Spleen (tissue), 11 donors: ENCODE results near the gene PKNOX1. TPM values are rescaled to one million over a fixed set of nuclear protein-coding genes. Genes with fewer than 3 reads are reported as not detected.
"Not testable (repeated sequence)": the region's sequence is repeated elsewhere in the genome, so short reads cannot be mapped to it uniquely, and the experiment has no call there.

Source experiments
- DNase-seq: peaks from one replicate; pipeline ENCODE4 v3.0.0-alpha.2; 2020
- H3K27ac ChIP-seq, 8 donors: fragments of 200-600 bp; sonication (generic) in 7 of 8; 1 replicate in 4 of 8; 2 replicates in 4 of 8; pipeline versions ENCODE4 v1.5.0 to v1.8.0; 2016 to 2021; ENCODE audit warnings: inconsistent platforms in 4 of 8, mild to moderate bottlenecking in 4 of 8, moderate library complexity in 1 of 8
- H3K27me3 ChIP-seq, 7 donors: fragments of 200-600 bp; sonication (generic) in 6 of 7; replicated peaks in 1 of 7; 1 replicate in 4 of 7; 2 replicates in 3 of 7; pipeline versions ENCODE4 v1.5.0 to v1.8.0; 2016 to 2021; ENCODE audit warnings: inconsistent platforms in 3 of 7, mild to moderate bottlenecking in 1 of 7
- H3K36me3 ChIP-seq, 6 donors: fragments of 200-600 bp; sonication (generic) in 5 of 6; 1 replicate in 4 of 6; 2 replicates in 2 of 6; pipeline versions ENCODE4 v1.5.0 to v1.8.0; 2016 to 2021; ENCODE audit warnings: inconsistent platforms in 2 of 6
- H3K4me1 ChIP-seq, 6 donors: fragments of 200-600 bp; sonication (generic) in 5 of 6; 1 replicate in 3 of 6; 2 replicates in 3 of 6; pipeline versions ENCODE4 v1.5.0 to v1.8.0; 2016 to 2021; ENCODE audit warnings: inconsistent platforms in 3 of 6
- H3K4me3 ChIP-seq, 8 donors: fragments of 200-600 bp; sonication (generic) in 7 of 8; 1 replicate in 4 of 8; 2 replicates in 4 of 8; pipeline versions ENCODE4 v1.5.0 to v1.8.0; 2016 to 2021; ENCODE audit warnings: inconsistent platforms in 4 of 8, mild to moderate bottlenecking in 4 of 8, moderate library complexity in 2 of 8
- H3K9me3 ChIP-seq, 8 donors: fragments of 200-600 bp; sonication (generic) in 7 of 8; 1 replicate in 4 of 8; 2 replicates in 4 of 8; pipeline versions ENCODE4 v1.5.0 to v1.8.0; 2016 to 2021; ENCODE audit warnings: inconsistent platforms in 4 of 8
- POLR2A ChIP-seq, 3 donors: fragments of 450-650 bp; IDR thresholded peaks; one replicate each; pipeline ENCODE4 v1.5.1; 2017; ENCODE audit warnings: antibody characterized with exemption in 3 of 3, mild to moderate bottlenecking in 1 of 3
- POLR2AphosphoS5 ChIP-seq, 3 donors: sonication (generic); formaldehyde crosslinking; IDR thresholded peaks; one replicate each; pipeline ENCODE4 v1.5.1; 2017; ENCODE audit warnings: antibody characterized with exemption in 3 of 3
- WGBS, 5 donors: extraction: QIAGEN DNeasy Blood & Tissue Kit in 3 of 5; methylation state at CpG; one replicate each; pipeline versions ENCODE4 v1.1.5 to v1.1.7; 2013 to 2018; 5-methylcytosine and 5-hydroxymethylcytosine counted together
- intact Hi-C: fragments of 100-400 bp; cut with DNase I; formaldehyde crosslinking; loops from one replicate; pipeline ENCODE4 v1.15.0; 2023; ENCODE audit warnings: low total_unique reads
- polyA plus RNA-seq, 3 donors: library from polyadenylated mRNA; stranded (reverse); fragments of 200-250 nt; gene quantifications; one replicate each; pipeline ENCODE4 v1.2.1, GENCODE V29; 2013
- total RNA-seq, 7 donors: library from RNA; depleted of rRNA in 3 of 7; stranded (reverse); fragments of >200 nt in 3 of 7; fragmentation: NEBNext Ultra II Directional in 4 of 7; extraction: Animal tissue kit (Norgen Biotek cat#: 25700) in 4 of 7; gene quantifications; one replicate each; pipeline versions ENCODE4 v1.1.0 to v1.2.1, GENCODE V29; 2016 to 2021
- TF ChIP-seq, protein P1 (sequence below), 11 experiments: fragments of 200-600 bp in 7 of 11; fragments of 450-650 bp in 4 of 11; sonication (generic) in 4 of 11; IDR thresholded peaks in 8 of 11; conservative IDR thresholded peaks in 3 of 11; 1 replicate in 7 of 11; 2 replicates in 4 of 11; pipeline versions ENCODE4 v1.4.0 to v1.8.0; 2016 to 2021; ENCODE audit warnings: antibody characterized with exemption in 11 of 11, inconsistent platforms in 4 of 11, mild to moderate bottlenecking in 1 of 11
- donor health status: healthy with polysubstance abuse.
- donor health status: DM: no; HTN: no; CAD: no; lungs with moderate emphysema.
- donor health status: DM: no; HTN: no; CAD: no.
- donor health status: Bipolar disorder and iron deficiency.
- donor health status: healthy.
- donor health status: DM: no; HTN: no; CAD: no.
- donor health status: DM: yes; HTN: yes; CAD: no.

Gene PKNOX1
- total and polyA plus RNA-seq, 10 donors: 7.3 to 21.2 (median 12.7) TPM

DNA sequence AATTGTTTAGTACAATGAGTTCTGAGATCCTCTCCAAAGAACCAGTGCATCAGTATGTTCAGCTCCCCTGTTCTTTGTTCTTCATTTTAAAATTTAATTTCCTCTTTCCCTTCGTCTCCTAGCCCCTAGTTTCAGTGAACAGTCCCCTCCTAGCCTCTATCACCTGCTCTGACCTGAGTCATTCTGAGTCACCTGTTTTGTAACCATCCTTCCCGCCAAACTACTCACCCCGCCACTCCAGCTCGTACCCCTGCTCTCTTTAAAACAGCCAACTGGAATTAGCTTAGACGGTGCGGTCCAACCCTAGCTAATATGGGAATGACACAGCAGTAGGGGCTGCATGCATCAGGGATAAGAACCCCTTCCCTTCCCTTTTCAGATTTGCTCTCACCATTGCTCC is 32.1 kb upstream of the PKNOX1 start:
- no peaks in the 10 kb centered on the region for H3K9me3 ChIP-seq
- intact Hi-C loops: no loop called here
- H3K4me1 ChIP-seq: peaks cover 0 to 8% (median 0%) of the 10 kb centered on the region in 6 donors
- peak; percentile 6 for DNase-seq
- no peaks in the 10 kb centered on the region for H3K27me3 ChIP-seq
- TF ChIP-seq POLR2A (IDR thresholded peaks at IDR 0.05) (no peak), POLR2AphosphoS5 (IDR thresholded peaks at IDR 0.05) (no peak)
- TF ChIP-seq, protein P1, sequence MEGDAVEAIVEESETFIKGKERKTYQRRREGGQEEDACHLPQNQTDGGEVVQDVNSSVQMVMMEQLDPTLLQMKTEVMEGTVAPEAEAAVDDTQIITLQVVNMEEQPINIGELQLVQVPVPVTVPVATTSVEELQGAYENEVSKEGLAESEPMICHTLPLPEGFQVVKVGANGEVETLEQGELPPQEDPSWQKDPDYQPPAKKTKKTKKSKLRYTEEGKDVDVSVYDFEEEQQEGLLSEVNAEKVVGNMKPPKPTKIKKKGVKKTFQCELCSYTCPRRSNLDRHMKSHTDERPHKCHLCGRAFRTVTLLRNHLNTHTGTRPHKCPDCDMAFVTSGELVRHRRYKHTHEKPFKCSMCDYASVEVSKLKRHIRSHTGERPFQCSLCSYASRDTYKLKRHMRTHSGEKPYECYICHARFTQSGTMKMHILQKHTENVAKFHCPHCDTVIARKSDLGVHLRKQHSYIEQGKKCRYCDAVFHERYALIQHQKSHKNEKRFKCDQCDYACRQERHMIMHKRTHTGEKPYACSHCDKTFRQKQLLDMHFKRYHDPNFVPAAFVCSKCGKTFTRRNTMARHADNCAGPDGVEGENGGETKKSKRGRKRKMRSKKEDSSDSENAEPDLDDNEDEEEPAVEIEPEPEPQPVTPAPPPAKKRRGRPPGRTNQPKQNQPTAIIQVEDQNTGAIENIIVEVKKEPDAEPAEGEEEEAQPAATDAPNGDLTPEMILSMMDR (IDR thresholded peaks at IDR 0.05 in 8 of 11, conservative IDR thresholded peaks at IDR 0.05 in 3 of 11): no peak
- H3K36me3 ChIP-seq: no peaks in the 10 kb centered on the region
- WGBS, 5 donors: 61 to 73% (median 66%) methylated on average over 6 of the region's 6 CpGs
- H3K27ac ChIP-seq: no peak overlapping the region
- no peak overlapping the region for H3K4me3 ChIP-seq

DNA sequence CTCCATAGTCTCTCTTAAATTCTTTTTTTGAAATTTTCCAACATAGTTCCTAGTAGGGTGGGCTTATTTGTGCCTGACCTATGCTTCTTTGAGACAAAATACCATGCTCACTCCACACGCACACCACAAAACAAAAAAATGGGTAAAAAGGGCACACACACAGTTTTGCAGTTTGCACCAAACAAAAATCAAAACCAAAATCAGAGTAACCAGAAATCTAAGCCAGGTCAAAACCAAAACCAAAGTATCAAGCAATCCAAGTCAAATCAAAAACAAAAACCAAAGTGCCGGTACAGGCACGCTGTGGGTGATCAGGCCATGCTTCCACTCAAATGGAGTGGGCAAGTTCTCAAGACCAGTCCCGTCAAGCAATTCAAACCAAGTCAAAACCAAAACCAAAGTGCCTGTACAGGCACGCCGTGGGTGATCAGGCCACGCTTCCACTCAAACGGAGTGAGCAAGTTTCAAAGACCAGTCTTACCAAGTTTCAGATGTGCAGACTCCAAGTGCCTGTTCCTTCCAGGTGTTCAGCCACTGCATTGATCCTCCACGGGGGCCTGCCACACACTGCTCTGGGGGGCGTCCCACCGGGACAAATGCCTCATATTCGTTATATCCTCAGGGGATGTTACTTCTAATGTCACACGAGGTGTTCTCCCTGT is 25.1 kb upstream of the PKNOX1 start:
- H3K4me3 ChIP-seq, H3K9me3 ChIP-seq, H3K4me1 ChIP-seq, intact Hi-C loops, H3K36me3 ChIP-seq, DNase-seq, H3K27ac ChIP-seq, H3K27me3 ChIP-seq: not testable (repeated sequence)
- WGBS, 5 donors: 81 to 89% (median 86%) methylated on average over 13 of the region's 13 CpGs

DNA sequence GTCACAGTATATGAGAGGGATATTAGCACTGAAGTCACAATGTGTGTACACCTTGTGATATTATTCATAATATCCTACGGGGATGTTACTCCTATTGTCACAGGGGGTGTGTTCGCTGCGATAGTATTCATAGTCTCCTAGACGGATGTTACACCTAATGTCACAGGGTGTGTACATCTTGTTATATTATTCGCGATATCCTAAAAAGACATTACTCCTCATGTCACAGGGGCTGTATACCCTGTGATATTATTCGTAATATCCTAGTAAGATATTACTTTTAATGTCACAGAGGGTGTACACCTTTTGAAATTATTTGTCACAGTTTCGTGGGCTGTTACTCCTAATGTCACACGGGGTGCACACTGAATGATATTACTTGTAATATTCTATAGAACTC is 23.2 kb upstream of the PKNOX1 start:
- H3K4me1 ChIP-seq, intact Hi-C loops, H3K9me3 ChIP-seq, DNase-seq, H3K4me3 ChIP-seq, H3K27ac ChIP-seq, H3K27me3 ChIP-seq, H3K36me3 ChIP-seq: not testable (repeated sequence)
- 91 to 96% (median 93%) methylated on average over 9 of the region's 9 CpGs for WGBS, 5 donors

DNA sequence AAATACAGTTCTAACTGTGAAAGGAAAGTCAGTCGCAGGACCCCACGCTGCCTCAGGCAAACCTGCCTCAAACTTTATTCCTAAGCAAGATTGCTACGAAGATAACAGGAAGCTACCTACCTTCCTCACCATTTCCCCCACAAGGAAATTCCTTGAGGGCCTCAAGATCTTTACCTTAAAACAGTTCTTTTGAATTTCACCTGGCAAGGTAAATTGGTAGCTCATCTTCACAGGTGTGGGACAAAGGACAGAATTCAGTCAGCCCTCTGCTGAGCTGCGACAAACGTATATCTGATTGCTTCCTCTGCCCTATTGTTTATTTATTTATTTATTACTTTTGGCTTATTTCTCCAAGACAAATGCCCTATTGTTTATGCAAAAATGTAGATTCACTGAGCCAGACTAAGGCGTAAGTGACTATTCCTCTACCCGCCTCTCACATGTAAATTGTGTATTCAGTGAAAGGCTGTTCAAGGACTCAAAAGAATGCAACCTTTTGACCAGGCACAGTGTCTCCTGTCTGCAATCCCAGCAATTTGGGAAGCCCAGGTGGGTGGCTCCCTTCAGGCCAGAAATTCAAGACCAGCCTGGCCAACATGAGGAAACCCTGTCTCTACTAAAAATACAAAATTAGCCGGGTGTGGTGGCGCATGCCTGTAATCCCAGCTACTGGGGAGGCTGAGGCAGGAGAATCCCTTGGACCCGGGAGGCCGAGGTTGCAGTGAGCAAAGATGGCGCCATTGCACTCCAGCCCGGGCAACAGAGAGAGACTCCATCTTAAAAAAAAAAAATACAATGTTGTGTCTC is 17.3 kb upstream of the PKNOX1 start:
- Histone ChIP-seq H3K4me3 (no peak overlapping the region), H3K4me1 (no peaks in the 10 kb centered on the region), H3K9me3 (no peaks in the 10 kb centered on the region), H3K27me3 (no peaks in the 10 kb centered on the region), H3K36me3 (no peaks in the 10 kb centered on the region), H3K27ac (no peak overlapping the region)
- peak; percentile 41 for DNase-seq
- TF ChIP-seq, protein P1 (IDR thresholded peaks at IDR 0.05 in 8 of 11, conservative IDR thresholded peaks at IDR 0.05 in 3 of 11): no peak
- TF ChIP-seq POLR2AphosphoS5 (IDR thresholded peaks at IDR 0.05) (no peak), POLR2A (IDR thresholded peaks at IDR 0.05) (no peak)
- intact Hi-C loops: no loop called here
- WGBS, 5 donors: 82 to 92% (median 88%) methylated on average over 13 of the region's 13 CpGs

DNA sequence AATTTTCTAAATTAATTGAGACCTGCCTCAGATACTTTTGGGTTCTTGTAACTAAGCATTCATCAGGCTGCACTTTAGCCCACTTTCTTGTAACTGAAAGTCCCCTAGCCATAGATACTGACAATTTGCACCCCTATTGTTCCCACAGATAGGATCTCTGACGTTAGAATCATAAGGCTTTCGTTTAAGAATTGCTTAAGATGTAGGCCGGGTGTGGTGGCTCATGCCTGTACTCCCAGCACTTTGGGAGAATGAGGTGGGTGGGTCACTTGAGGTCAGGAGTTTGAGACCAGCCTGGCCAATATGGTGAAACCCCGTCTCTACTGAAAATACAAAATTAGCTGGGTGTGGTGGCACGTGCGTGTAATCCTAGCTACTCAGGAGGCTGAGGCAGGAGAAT is 16.2 kb upstream of the PKNOX1 start:
- 75 to 89% (median 85%) methylated on average over 6 of the region's 6 CpGs for WGBS, 5 donors

More for the DNA sequence above, 16.2 kb upstream of the PKNOX1 start:
- H3K36me3 ChIP-seq, H3K27ac ChIP-seq, H3K4me1 ChIP-seq, H3K9me3 ChIP-seq, intact Hi-C loops, H3K4me3 ChIP-seq, H3K27me3 ChIP-seq: not testable (repeated sequence)
- peak; percentile 1 for DNase-seq
